ENCODE results near the gene FCN1.

FCN1 gene

DNA sequence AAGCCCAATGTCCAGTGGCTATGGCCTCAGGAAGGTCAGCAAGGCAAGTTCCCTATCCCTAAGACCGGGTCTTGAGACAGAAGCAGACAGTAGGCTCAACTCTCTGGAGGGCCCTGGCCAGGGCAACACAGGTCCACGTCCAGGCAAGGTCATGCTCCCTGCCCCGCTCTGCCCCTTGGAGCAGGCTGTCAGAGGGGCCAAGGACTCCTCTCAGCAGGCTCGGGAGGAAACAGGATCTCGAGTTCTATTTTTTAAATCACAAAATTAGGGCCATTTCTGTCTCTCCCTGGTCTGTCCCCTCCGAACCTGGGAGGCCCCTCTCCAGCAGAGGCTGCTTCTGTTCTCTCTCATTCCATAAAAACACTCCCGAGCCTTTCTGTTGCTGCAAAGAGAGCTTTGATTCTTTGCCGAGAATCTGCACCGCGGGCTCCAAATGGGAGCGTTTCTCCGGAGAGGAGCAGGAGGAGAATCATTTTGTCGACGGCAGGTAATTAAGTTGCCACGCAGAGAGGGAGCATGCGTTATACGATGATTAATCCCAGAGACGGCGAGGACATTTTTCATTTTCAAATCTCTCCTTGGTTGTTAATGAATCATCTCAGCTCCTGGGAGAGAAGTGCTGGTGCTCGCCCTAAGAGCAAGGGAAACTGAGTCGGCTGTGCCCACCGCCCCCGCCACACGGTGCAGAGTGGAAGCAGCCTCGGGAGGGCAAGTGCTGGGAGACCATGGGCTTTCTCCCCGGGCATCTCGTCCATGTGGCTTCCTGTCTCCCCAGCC, 24.5 kb upstream of the FCN1 start:
- H3K4me3 ChIP-seq (ENCODE audit: low read depth, low read length), result no peak overlapping the region
- TF ChIP-seq, protein P1, sequence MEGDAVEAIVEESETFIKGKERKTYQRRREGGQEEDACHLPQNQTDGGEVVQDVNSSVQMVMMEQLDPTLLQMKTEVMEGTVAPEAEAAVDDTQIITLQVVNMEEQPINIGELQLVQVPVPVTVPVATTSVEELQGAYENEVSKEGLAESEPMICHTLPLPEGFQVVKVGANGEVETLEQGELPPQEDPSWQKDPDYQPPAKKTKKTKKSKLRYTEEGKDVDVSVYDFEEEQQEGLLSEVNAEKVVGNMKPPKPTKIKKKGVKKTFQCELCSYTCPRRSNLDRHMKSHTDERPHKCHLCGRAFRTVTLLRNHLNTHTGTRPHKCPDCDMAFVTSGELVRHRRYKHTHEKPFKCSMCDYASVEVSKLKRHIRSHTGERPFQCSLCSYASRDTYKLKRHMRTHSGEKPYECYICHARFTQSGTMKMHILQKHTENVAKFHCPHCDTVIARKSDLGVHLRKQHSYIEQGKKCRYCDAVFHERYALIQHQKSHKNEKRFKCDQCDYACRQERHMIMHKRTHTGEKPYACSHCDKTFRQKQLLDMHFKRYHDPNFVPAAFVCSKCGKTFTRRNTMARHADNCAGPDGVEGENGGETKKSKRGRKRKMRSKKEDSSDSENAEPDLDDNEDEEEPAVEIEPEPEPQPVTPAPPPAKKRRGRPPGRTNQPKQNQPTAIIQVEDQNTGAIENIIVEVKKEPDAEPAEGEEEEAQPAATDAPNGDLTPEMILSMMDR (IDR thresholded peaks at IDR 0.05; ENCODE audit: borderline replicate concordance, insufficient read depth, low read depth, low read length), result no peak

DNA sequence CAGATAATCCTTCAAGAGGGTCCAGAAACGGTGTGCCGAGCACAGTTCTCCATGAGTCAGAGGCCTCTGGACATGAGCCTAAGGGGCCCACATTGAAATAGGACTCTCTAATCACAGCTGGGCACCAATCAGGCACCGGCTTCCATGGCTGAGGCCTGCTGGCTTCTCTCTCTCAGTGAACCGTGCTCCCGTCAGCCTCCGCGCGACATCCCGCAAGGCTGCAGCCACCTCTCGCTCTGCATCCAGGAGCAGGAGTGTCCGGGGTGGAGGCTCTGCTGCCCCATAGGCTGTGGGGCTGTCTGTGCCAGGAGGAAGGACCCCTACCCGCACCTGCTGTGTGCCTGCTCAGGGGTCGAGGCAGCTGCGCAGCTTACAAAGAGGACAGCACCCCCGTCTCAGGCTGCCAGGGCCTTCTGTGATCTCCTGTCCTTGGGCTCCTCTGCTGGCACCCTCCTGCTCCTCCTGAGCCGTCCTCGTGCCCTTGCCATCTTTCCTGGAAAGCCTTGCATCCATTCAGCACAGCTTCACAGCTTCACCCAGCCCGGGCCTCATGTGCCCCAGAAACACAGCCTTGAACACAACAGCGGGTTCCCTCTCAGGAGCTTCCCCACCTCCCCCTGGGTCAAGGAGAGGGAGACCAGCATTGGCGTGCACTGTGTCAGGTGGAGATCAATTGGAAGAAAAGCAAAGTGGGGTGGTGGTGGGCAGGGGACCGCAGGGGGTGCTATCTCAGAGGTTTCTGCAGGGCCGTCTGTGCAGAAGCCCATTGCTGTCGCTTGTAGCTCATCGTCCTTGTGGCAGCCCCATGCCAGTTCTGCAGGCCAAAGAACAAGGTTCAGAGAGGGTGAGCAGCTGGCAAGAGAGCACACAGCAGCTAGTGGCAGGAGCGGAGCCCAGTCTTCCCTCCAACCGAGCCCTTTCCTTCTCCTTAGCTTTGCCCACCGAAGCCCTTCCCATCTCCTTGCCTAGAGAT, 22.8 kb upstream of the FCN1 start:
- TF ChIP-seq, protein P1 (IDR thresholded peaks at IDR 0.05; ENCODE audit: borderline replicate concordance, insufficient read depth, low read depth, low read length), result no peak
- no peak overlapping the region for H3K4me3 ChIP-seq (ENCODE audit: low read depth, low read length)

DNA sequence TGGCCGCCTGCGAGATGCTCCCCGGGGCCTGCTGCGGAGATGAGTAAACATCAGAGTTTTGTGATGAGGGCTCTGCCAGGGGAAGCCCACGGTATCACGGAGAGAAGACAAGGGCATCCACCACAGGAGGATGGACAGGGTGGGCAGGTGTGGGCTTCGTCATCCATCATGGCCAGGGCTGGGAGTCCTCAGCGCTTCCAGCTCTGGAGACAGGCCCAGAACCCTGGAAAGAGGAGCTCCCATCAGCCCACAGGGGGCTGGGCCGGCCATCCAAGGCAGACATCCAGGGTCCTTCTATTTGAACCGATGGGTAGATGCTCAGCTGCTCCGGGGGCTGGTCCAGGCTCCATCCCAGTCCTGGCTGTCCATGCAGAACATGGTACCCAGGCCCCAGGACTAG, 22.1 kb upstream of the FCN1 start:
- TF ChIP-seq, protein P1 (IDR thresholded peaks at IDR 0.05; ENCODE audit: borderline replicate concordance, insufficient read depth, low read depth, low read length), result no peak

DNA sequence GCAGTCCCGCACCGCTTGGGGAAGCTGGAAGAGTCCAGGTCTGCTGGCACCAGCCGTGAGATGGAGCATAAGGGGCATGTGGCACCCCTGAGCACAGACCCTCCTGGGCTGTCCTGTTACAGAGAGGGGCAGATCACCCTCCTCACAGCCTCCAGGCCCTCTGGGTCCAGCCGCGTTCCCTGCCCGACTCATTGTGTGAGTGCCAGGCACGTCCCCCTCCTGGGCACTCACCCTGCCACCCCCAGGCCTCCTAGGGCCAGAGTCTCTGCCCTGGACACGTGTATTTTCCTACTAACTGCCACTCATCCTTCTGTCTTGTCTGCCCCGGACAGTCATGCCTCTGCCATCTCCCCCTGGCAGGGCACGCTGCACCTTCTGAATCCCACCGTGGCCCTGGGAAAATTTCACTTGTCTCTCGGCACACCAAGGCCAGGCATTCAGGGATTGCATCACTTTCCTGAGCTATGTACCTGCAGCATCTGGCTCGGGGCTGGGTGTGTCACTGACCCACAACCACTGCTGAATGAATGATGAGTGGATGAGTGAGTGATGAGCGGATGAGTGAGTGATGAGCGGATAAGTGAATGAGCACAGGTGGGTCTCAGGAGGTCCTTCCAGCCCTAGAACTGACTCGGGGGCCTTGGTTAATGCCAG, 21.5 kb upstream of the FCN1 start:
- TF ChIP-seq, protein P1 (IDR thresholded peaks at IDR 0.05; ENCODE audit: borderline replicate concordance, insufficient read depth, low read depth, low read length), result no peak
- H3K4me3 ChIP-seq (ENCODE audit: low read depth, low read length), result no peak overlapping the region

More for the DNA sequence above, 22.1 kb upstream of the FCN1 start:
- H3K4me3 ChIP-seq (ENCODE audit: low read depth, low read length), result no peak overlapping the region

DNA sequence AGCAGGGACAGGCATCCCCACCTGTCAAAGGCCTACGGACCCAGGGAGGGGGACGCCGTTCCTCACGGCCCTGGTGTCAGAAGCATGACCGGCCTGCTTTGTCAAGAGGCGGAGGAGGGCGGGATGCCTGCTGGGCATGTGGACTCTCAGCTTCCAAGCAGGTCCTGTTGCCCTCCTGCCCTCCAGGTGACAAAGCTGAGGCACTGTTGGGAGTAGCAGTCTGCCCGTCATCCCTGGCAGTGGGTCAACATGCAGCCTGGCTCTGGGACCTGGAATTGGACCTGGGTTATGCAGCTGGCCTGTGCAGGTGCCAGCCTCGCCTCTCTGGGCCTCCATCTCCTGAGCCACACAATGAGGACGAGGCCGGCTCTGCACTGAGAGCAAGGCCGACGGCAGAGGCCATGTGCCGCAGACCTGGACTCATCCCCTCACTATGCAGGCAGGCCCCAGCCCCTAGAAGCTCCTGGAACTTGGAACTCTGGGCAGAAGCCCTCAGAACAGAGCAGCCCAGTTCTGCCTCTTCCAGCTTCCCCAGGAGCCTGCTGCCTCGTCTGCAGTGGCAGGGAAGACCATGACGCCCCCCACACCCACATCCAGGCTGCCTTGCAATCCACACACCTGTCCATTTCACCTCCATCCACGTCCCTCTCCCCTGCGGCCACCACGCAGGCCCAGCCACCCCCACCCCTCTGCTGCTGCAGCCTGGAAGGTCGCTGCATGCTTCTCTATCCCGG, 20.8 kb upstream of the FCN1 start:
- TF ChIP-seq, protein P1 (IDR thresholded peaks at IDR 0.05; ENCODE audit: borderline replicate concordance, insufficient read depth, low read depth, low read length), result no peak
- no peak overlapping the region for H3K4me3 ChIP-seq (ENCODE audit: low read depth, low read length)

DNA sequence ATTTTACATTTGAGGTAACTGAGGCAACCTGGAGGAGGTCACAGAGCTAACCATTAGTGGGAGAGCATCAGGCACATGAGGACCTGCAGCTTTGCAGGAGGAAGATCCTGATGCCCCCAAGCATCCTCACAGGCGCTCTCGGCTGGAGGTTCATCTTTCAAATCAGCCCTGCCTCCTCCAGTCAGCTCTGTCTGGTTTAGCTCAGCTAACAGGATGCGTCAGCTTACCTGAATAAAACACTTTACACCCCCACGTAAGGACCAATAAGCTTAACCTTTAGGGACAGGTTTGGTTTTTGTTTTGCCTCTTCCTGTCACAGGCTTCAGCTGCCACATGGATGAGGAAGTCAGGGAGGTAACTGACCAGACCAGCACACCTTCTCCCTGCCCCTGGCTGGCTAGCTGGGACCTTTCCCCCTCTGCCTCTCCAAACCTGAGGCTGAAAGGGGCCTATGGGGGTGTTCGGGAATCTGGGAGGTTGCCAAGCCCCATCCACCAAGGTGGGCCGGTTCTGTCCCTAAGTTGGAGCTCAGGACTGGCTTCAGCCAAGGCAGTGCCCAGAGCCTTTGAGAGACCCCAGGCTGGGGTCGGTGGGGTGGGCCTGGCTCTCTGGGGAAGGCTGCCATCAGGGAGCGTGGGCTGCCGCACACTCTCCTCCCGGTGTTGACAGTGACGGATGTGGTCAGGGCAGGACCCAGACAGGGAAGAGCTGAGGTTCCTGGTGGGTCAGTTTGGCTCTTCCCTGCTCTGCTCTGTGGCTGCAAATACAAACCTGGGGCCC, 20.0 kb upstream of the FCN1 start:
- TF ChIP-seq, protein P1 (IDR thresholded peaks at IDR 0.05; ENCODE audit: borderline replicate concordance, insufficient read depth, low read depth, low read length), result no peak
- H3K4me3 ChIP-seq (ENCODE audit: low read depth, low read length), result no peak overlapping the region

Data from GM12875 (cell line).